Keratinocyte (primary cell): Measurements from ENCODE around the gene NLGN1. TPM values are rescaled to one million over a fixed set of nuclear protein-coding genes. Genes with fewer than 3 reads are reported as not detected.

ENCODE experiments used
- DNase-seq: peaks from one replicate; pipeline ENCODE4 v3.0.0-alpha.2; 2011; ENCODE audit warnings: low read depth, missing footprints, low spot score
- FAIRE-seq: peaks from 2 replicates; lab custom pipeline; 2011; peaks lifted over from hg19 to GRCh38; lab: Jason Lieb, UNC
- H2AFZ ChIP-seq: 2 replicates; pipeline ENCODE4 v1.6.0; 2012; ENCODE audit warnings: low read length, control low read depth, inconsistent platforms; ENCODE audit not compliant: control insufficient read depth
- H3K27ac ChIP-seq: 2 replicates; pipeline ENCODE4 v1.5.1; 2011; ENCODE audit warnings: low read length; ENCODE audit not compliant: control insufficient read depth, insufficient read depth
- H3K27me3 ChIP-seq: 3 replicates; pipeline ENCODE4 v1.6.0; 2011; ENCODE audit warnings: low read length; ENCODE audit not compliant: control insufficient read depth, insufficient read depth; ENCODE audit errors: extremely low read depth
- H3K36me3 ChIP-seq, 2 experiments: 2 replicates in 1 of 2; 3 replicates in 1 of 2; pipeline ENCODE4 v1.5.1; 2011; ENCODE audit warnings: low read length in 2 of 2, mild to moderate bottlenecking in 1 of 2; ENCODE audit not compliant: control insufficient read depth in 2 of 2, insufficient read depth in 2 of 2; ENCODE audit errors: extremely low read depth in 1 of 2
- H3K4me1 ChIP-seq: 3 replicates; pipeline ENCODE4 v1.5.1; 2011; ENCODE audit warnings: low read length; ENCODE audit not compliant: control insufficient read depth, insufficient read depth; ENCODE audit errors: extremely low read depth
- H3K4me2 ChIP-seq: 3 replicates; pipeline ENCODE4 v1.6.0; 2011; ENCODE audit warnings: low read depth, low read length; ENCODE audit not compliant: control insufficient read depth, insufficient read depth; ENCODE audit errors: extremely low read depth
- H3K4me3 ChIP-seq, 3 experiments: fragments of 200-600 bp in 1 of 3; sonication (generic) in 1 of 3; 2 replicates in 2 of 3; 3 replicates in 1 of 3; pipeline ENCODE4 v1.5.1; 2011 to 2016; ENCODE audit warnings: low read length in 3 of 3, mild to moderate bottlenecking in 3 of 3, control low read depth in 2 of 3, inconsistent platforms in 1 of 3, low read depth in 1 of 3, mixed read lengths in 1 of 3, mixed run types in 1 of 3, moderate library complexity in 1 of 3; ENCODE audit not compliant: control insufficient read depth in 2 of 3, insufficient read depth in 2 of 3; ENCODE audit errors: extremely low read depth in 1 of 3
- H3K79me2 ChIP-seq: 2 replicates; pipeline ENCODE4 v1.6.0; 2012; ENCODE audit warnings: low read length; ENCODE audit not compliant: control insufficient read depth, insufficient read depth
- H3K9ac ChIP-seq: 3 replicates; pipeline ENCODE4 v1.6.0; 2011; ENCODE audit warnings: low read length; ENCODE audit not compliant: control insufficient read depth, insufficient read depth; ENCODE audit errors: extremely low read depth
- H3K9me1 ChIP-seq: 3 replicates; pipeline ENCODE4 v1.6.0; 2011; ENCODE audit warnings: low read length; ENCODE audit not compliant: control insufficient read depth, insufficient read depth; ENCODE audit errors: extremely low read depth
- H3K9me3 ChIP-seq: 2 replicates; pipeline ENCODE4 v1.5.1; 2012; ENCODE audit warnings: low read depth, low read length; ENCODE audit not compliant: control insufficient read depth
- H4K20me1 ChIP-seq: 3 replicates; pipeline ENCODE4 v1.6.0; 2011; ENCODE audit warnings: low read length; ENCODE audit not compliant: control insufficient read depth, insufficient read depth; ENCODE audit errors: extremely low read depth
- CTCF ChIP-seq, 3 experiments: IDR thresholded peaks in 1 of 3; conservative IDR thresholded peaks in 1 of 3; optimal IDR thresholded peaks in 1 of 3; 2 replicates in 2 of 3; 3 replicates in 1 of 3; pipeline versions ENCODE3 to v1.5.1; 2011; ENCODE audit warnings: low read length in 3 of 3, mild to moderate bottlenecking in 3 of 3, moderate library complexity in 2 of 3, control low read depth in 1 of 3, inconsistent platforms in 1 of 3; ENCODE audit not compliant: insufficient read depth in 2 of 3; ENCODE audit errors: extremely low read depth in 1 of 3
- EZH2 ChIP-seq: IDR thresholded peaks from one replicate; pipeline ENCODE4 v1.6.1; 2012; ENCODE audit warnings: inconsistent platforms, mild to moderate bottlenecking, low read length, moderate library complexity
- dilution Hi-C: fragments of 300-500 bp; cut with MboI; formaldehyde crosslinking; loops from one replicate; pipeline ENCODE4 v1.7.0; 2020; ENCODE audit warnings: low sequenced_read_pairs; ENCODE audit not compliant: extremely low pct_ligation_motif_present
- polyA plus RNA-seq, 5 experiments: library from polyadenylated mRNA; depleted of rRNA in 3 of 5; stranded (reverse) in 3 of 5; stranded (forward) in 1 of 5; unstranded in 1 of 5; fragments of >200 nt; gene quantifications; 1 replicate in 1 of 5; 2 replicates in 3 of 5; 3 replicates in 1 of 5; pipeline versions ENCODE4 v1.2.1 to v1.2.3, GENCODE V29; 2011 to 2012; ENCODE audit warnings: missing spikeins in 2 of 5, low read depth in 1 of 5, low replicate concordance in 1 of 5

Gene NLGN1
- polyA plus RNA-seq, 1 donor (not counting 4 experiments of a cell fraction or from before 2014, with no cell fraction given): not detected

- no peak for FAIRE-seq
- no peak overlapping the region for H2AFZ ChIP-seq
- H3K4me2 ChIP-seq: no peak overlapping the region
Observed at GRCh38 chr3:173992416-173992815, 594.9 kb downstream of the NLGN1 start.

GRCh38 chr3:173993299-173993698 is 595.8 kb downstream of the NLGN1 start:
- no peak overlapping the region for H3K4me2 ChIP-seq
- H2AFZ ChIP-seq: no peak overlapping the region
- dilution Hi-C loops: no loop called here
- H3K4me1 ChIP-seq: no peaks in the 10 kb centered on the region
- no peaks in the 10 kb centered on the region for H3K9me1 ChIP-seq
- H3K36me3 ChIP-seq: no peaks in the 10 kb centered on the region
- no peak overlapping the region for H3K4me3 ChIP-seq
- TF ChIP-seq CTCF (optimal IDR thresholded peaks at IDR 0.05 in 1 of 3, IDR thresholded peaks at IDR 0.05 in 1 of 3, conservative IDR thresholded peaks at IDR 0.05 in 1 of 3; ENCODE audit: extremely low read depth in 1 of 3, insufficient read depth in 2 of 3, low read length in 3 of 3) (peak in 1 of 3 experiments; percentile 22), EZH2 (no peak)
- H3K9me3 ChIP-seq: no peaks in the 10 kb centered on the region
- no peak overlapping the region for H3K27ac ChIP-seq
- DNase-seq (no peak), FAIRE-seq (no peak)
- H4K20me1 ChIP-seq: no peaks in the 10 kb centered on the region
- no peak overlapping the region for H3K9ac ChIP-seq
- no peaks in the 10 kb centered on the region for H3K27me3 ChIP-seq
- H3K79me2 ChIP-seq: no peaks in the 10 kb centered on the region

More at GRCh38 chr3:173992416-173992815, 594.9 kb downstream of the NLGN1 start:
- no peaks in the 10 kb centered on the region for H4K20me1 ChIP-seq
- no peaks in the 10 kb centered on the region for H3K79me2 ChIP-seq
- no peaks in the 10 kb centered on the region for H3K9me3 ChIP-seq
- no peak overlapping the region for H3K4me3 ChIP-seq
- dilution Hi-C loops: no loop called here
- no peak overlapping the region for H3K9ac ChIP-seq
- H3K9me1 ChIP-seq: no peaks in the 10 kb centered on the region
- no peaks in the 10 kb centered on the region for H3K36me3 ChIP-seq
- no peak for DNase-seq
- no peaks in the 10 kb centered on the region for H3K27me3 ChIP-seq
- no peak overlapping the region for H3K27ac ChIP-seq
- no peak for TF ChIP-seq CTCF (optimal IDR thresholded peaks at IDR 0.05 in 1 of 3, IDR thresholded peaks at IDR 0.05 in 1 of 3, conservative IDR thresholded peaks at IDR 0.05 in 1 of 3; ENCODE audit: extremely low read depth in 1 of 3, insufficient read depth in 2 of 3, low read length in 3 of 3)
- no peak for TF ChIP-seq EZH2
- no peaks in the 10 kb centered on the region for H3K4me1 ChIP-seq
